Spleen (tissue), 11 donors: ENCODE results near the gene CUX1. TPM values are rescaled to one million over a fixed set of nuclear protein-coding genes. Genes with fewer than 3 reads are reported as not detected.

Experiments
- DNase-seq: peaks from one replicate; pipeline ENCODE4 v3.0.0-alpha.2; 2020
- H3K27ac ChIP-seq, 8 donors: fragments of 200-600 bp; sonication (generic) in 7 of 8; 1 replicate in 4 of 8; 2 replicates in 4 of 8; pipeline versions ENCODE4 v1.5.0 to v1.8.0; 2016 to 2021; ENCODE audit warnings: inconsistent platforms in 4 of 8, mild to moderate bottlenecking in 4 of 8, moderate library complexity in 1 of 8
- H3K27me3 ChIP-seq, 7 donors: fragments of 200-600 bp; sonication (generic) in 6 of 7; replicated peaks in 1 of 7; 1 replicate in 4 of 7; 2 replicates in 3 of 7; pipeline versions ENCODE4 v1.5.0 to v1.8.0; 2016 to 2021; ENCODE audit warnings: inconsistent platforms in 3 of 7, mild to moderate bottlenecking in 1 of 7
- H3K36me3 ChIP-seq, 6 donors: fragments of 200-600 bp; sonication (generic) in 5 of 6; 1 replicate in 4 of 6; 2 replicates in 2 of 6; pipeline versions ENCODE4 v1.5.0 to v1.8.0; 2016 to 2021; ENCODE audit warnings: inconsistent platforms in 2 of 6
- H3K4me1 ChIP-seq, 6 donors: fragments of 200-600 bp; sonication (generic) in 5 of 6; 1 replicate in 3 of 6; 2 replicates in 3 of 6; pipeline versions ENCODE4 v1.5.0 to v1.8.0; 2016 to 2021; ENCODE audit warnings: inconsistent platforms in 3 of 6
- H3K4me3 ChIP-seq, 8 donors: fragments of 200-600 bp; sonication (generic) in 7 of 8; 1 replicate in 4 of 8; 2 replicates in 4 of 8; pipeline versions ENCODE4 v1.5.0 to v1.8.0; 2016 to 2021; ENCODE audit warnings: inconsistent platforms in 4 of 8, mild to moderate bottlenecking in 4 of 8, moderate library complexity in 2 of 8
- H3K9me3 ChIP-seq, 8 donors: fragments of 200-600 bp; sonication (generic) in 7 of 8; 1 replicate in 4 of 8; 2 replicates in 4 of 8; pipeline versions ENCODE4 v1.5.0 to v1.8.0; 2016 to 2021; ENCODE audit warnings: inconsistent platforms in 4 of 8
- CTCF ChIP-seq, 11 experiments: fragments of 200-600 bp in 7 of 11; fragments of 450-650 bp in 4 of 11; sonication (generic) in 4 of 11; IDR thresholded peaks in 8 of 11; conservative IDR thresholded peaks in 3 of 11; 1 replicate in 7 of 11; 2 replicates in 4 of 11; pipeline versions ENCODE4 v1.4.0 to v1.8.0; 2016 to 2021; ENCODE audit warnings: antibody characterized with exemption in 11 of 11, inconsistent platforms in 4 of 11, mild to moderate bottlenecking in 1 of 11
- POLR2A ChIP-seq, 3 donors: fragments of 450-650 bp; IDR thresholded peaks; one replicate each; pipeline ENCODE4 v1.5.1; 2017; ENCODE audit warnings: antibody characterized with exemption in 3 of 3, mild to moderate bottlenecking in 1 of 3
- POLR2AphosphoS5 ChIP-seq, 3 donors: sonication (generic); formaldehyde crosslinking; IDR thresholded peaks; one replicate each; pipeline ENCODE4 v1.5.1; 2017; ENCODE audit warnings: antibody characterized with exemption in 3 of 3
- WGBS, 5 donors: extraction: QIAGEN DNeasy Blood & Tissue Kit in 3 of 5; methylation state at CpG; one replicate each; pipeline versions ENCODE4 v1.1.5 to v1.1.7; 2013 to 2018; 5-methylcytosine and 5-hydroxymethylcytosine counted together
- intact Hi-C: fragments of 100-400 bp; cut with DNase I; formaldehyde crosslinking; loops from one replicate; pipeline ENCODE4 v1.15.0; 2023; ENCODE audit warnings: low total_unique reads
- polyA plus RNA-seq, 3 donors: library from polyadenylated mRNA; stranded (reverse); fragments of 200-250 nt; gene quantifications; one replicate each; pipeline ENCODE4 v1.2.1, GENCODE V29; 2013
- total RNA-seq, 7 donors: library from RNA; depleted of rRNA in 3 of 7; stranded (reverse); fragments of >200 nt in 3 of 7; fragmentation: NEBNext Ultra II Directional in 4 of 7; extraction: Animal tissue kit (Norgen Biotek cat#: 25700) in 4 of 7; gene quantifications; one replicate each; pipeline versions ENCODE4 v1.1.0 to v1.2.1, GENCODE V29; 2016 to 2021
- donor health status: healthy with polysubstance abuse.
- donor health status: DM: no; HTN: no; CAD: no; lungs with moderate emphysema.
- donor health status: DM: no; HTN: no; CAD: no.
- donor health status: Bipolar disorder and iron deficiency.
- donor health status: healthy.
- donor health status: DM: no; HTN: no; CAD: no.
- donor health status: DM: yes; HTN: yes; CAD: no.

The CUX1 gene
- total and polyA plus RNA-seq, 10 donors, result 9.1 to 95.8 (median 61.9) TPM

- Histone ChIP-seq H3K27ac (no peak overlapping the region), H3K27me3 (no peaks in the 10 kb centered on the region), H3K36me3 (peaks cover 0 to 14% (median 0%) of the 10 kb centered on the region in 6 donors), H3K4me3 (no peak overlapping the region), H3K9me3 (no peaks in the 10 kb centered on the region), H3K4me1 (peaks cover 0 to 36% (median 14%) of the 10 kb centered on the region in 6 donors)
- TF ChIP-seq POLR2A (IDR thresholded peaks at IDR 0.05), result no peak
- TF ChIP-seq POLR2AphosphoS5 (IDR thresholded peaks at IDR 0.05), result no peak
- TF ChIP-seq CTCF (IDR thresholded peaks at IDR 0.05 in 8 of 11, conservative IDR thresholded peaks at IDR 0.05 in 3 of 11), result no peak
- no peak for DNase-seq
- intact Hi-C loops, result no loop called here
- 82 to 89% (median 87%) methylated on average over 12 of the region's 12 CpGs for WGBS, 5 donors
Measured at GRCh38 chr7:101956130-101956529, 138.7 kb downstream of the CUX1 start.

- no peaks in the 10 kb centered on the region for H3K9me3 ChIP-seq
- no peaks in the 10 kb centered on the region for H3K27me3 ChIP-seq
- no peak for TF ChIP-seq POLR2AphosphoS5 (IDR thresholded peaks at IDR 0.05)
- no peak for TF ChIP-seq CTCF (IDR thresholded peaks at IDR 0.05 in 8 of 11, conservative IDR thresholded peaks at IDR 0.05 in 3 of 11)
- no peak for TF ChIP-seq POLR2A (IDR thresholded peaks at IDR 0.05)
- H3K27ac ChIP-seq, result no peak overlapping the region
- no peak for DNase-seq
- peaks cover 0 to 27% (median 13%) of the 10 kb centered on the region in 6 donors for H3K4me1 ChIP-seq
- no peak overlapping the region for H3K4me3 ChIP-seq
- whole genome bisulfite sequencing, 5 donors, result 78 to 84% (median 81%) methylated on average over 12 of the region's 12 CpGs
- intact Hi-C loops, result no loop called here
- H3K36me3 ChIP-seq, result peaks cover 0 to 5% (median 0%) of the 10 kb centered on the region in 6 donors
Measured at GRCh38 chr7:101957744-101958525, 140.5 kb downstream of the CUX1 start.

GRCh38 chr7:101959342-101959741 lies 141.9 kb downstream of the CUX1 start:
- TF ChIP-seq CTCF (IDR thresholded peaks at IDR 0.05 in 8 of 11, conservative IDR thresholded peaks at IDR 0.05 in 3 of 11) (no peak), POLR2A (IDR thresholded peaks at IDR 0.05) (no peak), POLR2AphosphoS5 (IDR thresholded peaks at IDR 0.05) (no peak)
- Histone ChIP-seq H3K27me3 (no peaks in the 10 kb centered on the region), H3K36me3 (peaks cover 0 to 5% (median 0%) of the 10 kb centered on the region in 6 donors), H3K9me3 (no peaks in the 10 kb centered on the region), H3K27ac (no peak overlapping the region), H3K4me1 (peaks cover 0 to 13% (median 4%) of the 10 kb centered on the region in 6 donors), H3K4me3 (no peak overlapping the region)
- 89 to 95% (median 89%) methylated on average over 9 of the region's 9 CpGs for WGBS, 5 donors
- no peak for DNase-seq
- intact Hi-C loops, result no loop called here

GRCh38 chr7:101959829-101960228 lies 142.4 kb downstream of the CUX1 start:
- Histone ChIP-seq H3K4me1 (peaks cover 0 to 8% (median 2%) of the 10 kb centered on the region in 6 donors), H3K9me3 (no peaks in the 10 kb centered on the region), H3K36me3 (peaks cover 0 to 5% (median 0%) of the 10 kb centered on the region in 6 donors), H3K4me3 (no peak overlapping the region), H3K27me3 (no peaks in the 10 kb centered on the region), H3K27ac (no peak overlapping the region)
- DNase-seq, result no peak
- no peak for TF ChIP-seq CTCF (IDR thresholded peaks at IDR 0.05 in 8 of 11, conservative IDR thresholded peaks at IDR 0.05 in 3 of 11)
- TF ChIP-seq POLR2AphosphoS5 (IDR thresholded peaks at IDR 0.05), result no peak
- no peak for TF ChIP-seq POLR2A (IDR thresholded peaks at IDR 0.05)
- intact Hi-C loops, result no loop called here
- WGBS, 5 donors, result 95 to 98% (median 97%) methylated on average over 17 of the region's 17 CpGs
